Pancreas (tissue), 10 donors: Measurements from ENCODE around the gene C8A. TPM values are rescaled to one million over a fixed set of nuclear protein-coding genes. Genes with fewer than 3 reads are reported as not detected.

Source experiments
- ATAC-seq, 4 donors: fragments of 200-7000 bp; cut with Tn5 transposase; one replicate each; pipeline versions ENCODE4 v1.8.0 to v1.9.1; 2020; ENCODE audit warnings: mild to moderate bottlenecking in 4 of 4, moderate library complexity in 4 of 4
- DNase-seq, 6 donors: peaks; one replicate each; pipeline ENCODE4 v3.0.0-alpha.2; 2020
- FAIRE-seq: peaks from 2 replicates; lab custom pipeline; 2012; peaks lifted over from hg19 to GRCh38; lab: Jason Lieb, UNC
- H3K27ac ChIP-seq, 4 donors: fragments of 200-600 bp; sonication (generic); 1 replicate in 3 of 4; 2 replicates in 1 of 4; pipeline versions ENCODE4 v1.5.0 to v1.8.0; 2020
- H3K27me3 ChIP-seq, 4 donors: fragments of 200-600 bp; one replicate each; pipeline ENCODE4 v1.8.0; 2021
- H3K36me3 ChIP-seq, 3 donors: fragments of 200-600 bp; sonication (generic) in 1 of 3; one replicate each; pipeline versions ENCODE4 v1.5.0 to v1.8.0; 2020 to 2021
- H3K4me1 ChIP-seq, 3 donors: fragments of 200-600 bp; one replicate each; pipeline ENCODE4 v1.8.0; 2021
- H3K4me3 ChIP-seq, 4 donors: fragments of 200-600 bp; sonication (generic) in 2 of 4; one replicate each; pipeline versions ENCODE4 v1.5.0 to v1.8.0; 2020 to 2021
- H3K9me3 ChIP-seq, 4 donors: fragments of 200-600 bp; one replicate each; pipeline ENCODE4 v1.8.0; 2021
- CTCF ChIP-seq, 4 donors: fragments of 200-600 bp; sonication (generic) in 3 of 4; IDR thresholded peaks; one replicate each; pipeline versions ENCODE4 v1.5.0 to v1.8.0; 2021; ENCODE audit warnings: antibody characterized with exemption in 4 of 4
- WGBS, 2 donors: extraction: QIAGEN DNeasy Blood & Tissue Kit; methylation state at CpG; one replicate each; pipeline ENCODE4 v1.1.7; 2013; 5-methylcytosine and 5-hydroxymethylcytosine counted together
- intact Hi-C, 3 donors: fragments of 100-400 bp; cut with DNase I; formaldehyde crosslinking; loops; one replicate each; pipeline versions ENCODE4 v1.11.1 to v1.14.2; 2022
- polyA plus RNA-seq, 2 donors: library from polyadenylated mRNA; stranded (reverse); fragments of 200-250 nt; gene quantifications; one replicate each; pipeline ENCODE4 v1.2.3, GENCODE V29; 2013
- total RNA-seq, 6 donors: library from RNA; stranded (reverse); fragmentation: NEBNext Ultra II Directional in 4 of 6; extraction: Animal tissue kit (Norgen Biotek cat#: 25700) in 4 of 6; gene quantifications; one replicate each; pipeline versions ENCODE4 v1.2.1 to v1.2.4, GENCODE V29; 2021 to 2023
- donor health status: healthy with polysubstance abuse.
- donor health status: DM: no; HTN: no; CAD: no; lungs with moderate emphysema.
- donor health status: DM: no; HTN: no; CAD: no.
- donor health status: control.
- donor health status: control.
- donor health status: Bipolar disorder and iron deficiency.
- donor health status: DM: yes; HTN: yes; CAD: no.
- donor health status: DM: no; HTN: no; CAD: no.
- donor health status: DM: no; HTN: no; CAD: no.
- donor health status: DM: yes; HTN: yes; CAD: no.

Gene C8A
- total and polyA plus RNA-seq, 8 donors, result 0.08 to 0.38 (median 0.11) TPM; not detected in 4

GRCh38 chr1:56827711-56828110, 26.9 kb upstream of the C8A start:
- Histone ChIP-seq H3K4me1 (no peaks in the 10 kb centered on the region), H3K9me3 (no peaks in the 10 kb centered on the region), H3K27me3 (peaks cover 0 to 4% (median 0%) of the 10 kb centered on the region in 4 donors), H3K36me3 (no peaks in the 10 kb centered on the region), H3K27ac (no peak overlapping the region), H3K4me3 (no peak overlapping the region)
- intact Hi-C loops, result no loop called here
- ATAC-seq, result no peak
- FAIRE-seq, result no peak
- no peak for TF ChIP-seq CTCF (IDR thresholded peaks at IDR 0.05)
- DNase-seq, result no peak

- WGBS, 2 donors, result 61 to 71% methylated on average over 4 of the region's 4 CpGs
- H3K27me3 ChIP-seq, result peaks cover 0 to 4% (median 0%) of the 10 kb centered on the region in 4 donors
- H3K9me3 ChIP-seq, result no peaks in the 10 kb centered on the region
- H3K4me3 ChIP-seq, result no peak overlapping the region
- no peak for TF ChIP-seq CTCF (IDR thresholded peaks at IDR 0.05)
- no peaks in the 10 kb centered on the region for H3K4me1 ChIP-seq
- no peak for DNase-seq
- intact Hi-C loops, result loop anchor here in 2 of 3 donors (5.0 kb wide), 1 partner anchor 142 kb away; no protein-coding TSS in a partner anchor
- FAIRE-seq, result no peak
- H3K27ac ChIP-seq, result no peak overlapping the region
- ATAC-seq, result no peak
- H3K36me3 ChIP-seq, result no peaks in the 10 kb centered on the region
These were observed 24.5 kb upstream of the C8A start for GRCh38 chr1:56830052-56830451.

- peak; percentile 86 to 97 (median 96) for TF ChIP-seq CTCF (IDR thresholded peaks at IDR 0.05)
- Histone ChIP-seq H3K27ac (no peak overlapping the region), H3K9me3 (no peaks in the 10 kb centered on the region), H3K4me3 (no peak overlapping the region), H3K27me3 (peaks cover 0 to 4% (median 0%) of the 10 kb centered on the region in 4 donors), H3K36me3 (no peaks in the 10 kb centered on the region), H3K4me1 (no peaks in the 10 kb centered on the region)
- ATAC-seq (peak; percentile 69 to 97 (median 92)), DNase-seq (peak; percentile 37 to 75 (median 66)), FAIRE-seq (peak; percentile 89)
- WGBS, 2 donors, result 21 to 22% methylated on average over 8 of the region's 8 CpGs
- intact Hi-C loops, result loop anchor here in 2 of 3 donors (5.0 kb wide), 1 partner anchor 140 kb away; no protein-coding TSS in a partner anchor
These were observed 22.5 kb upstream of the C8A start for GRCh38 chr1:56831871-56832693.

- Histone ChIP-seq H3K4me3 (no peak overlapping the region), H3K27ac (no peak overlapping the region), H3K4me1 (no peaks in the 10 kb centered on the region), H3K36me3 (no peaks in the 10 kb centered on the region), H3K27me3 (peaks cover 0 to 4% (median 0%) of the 10 kb centered on the region in 4 donors), H3K9me3 (no peaks in the 10 kb centered on the region)
- ATAC-seq (no peak), FAIRE-seq (no peak), DNase-seq (no peak)
- no peak for TF ChIP-seq CTCF (IDR thresholded peaks at IDR 0.05)
- WGBS, 2 donors, result 90 to 94% methylated on average over 4 of the region's 4 CpGs
- intact Hi-C loops, result loop anchor here in 2 of 3 donors (5.0 kb wide), 1 partner anchor 139 kb away; no protein-coding TSS in a partner anchor
These were observed 21.5 kb upstream of the C8A start for GRCh38 chr1:56833088-56833487.
